Vagina (tissue), 2 donors: ENCODE results near the gene ACY1.

Experiments used
- POLR2A ChIP-seq, 2 donors: fragments of 450-650 bp; IDR thresholded peaks; one replicate each; pipeline ENCODE4 v1.6.1; 2017; ENCODE audit warnings: antibody characterized with exemption in 2 of 2, mild to moderate bottlenecking in 2 of 2, moderate library complexity in 2 of 2
- POLR2AphosphoS5 ChIP-seq, 2 donors: sonication (generic); formaldehyde crosslinking; IDR thresholded peaks; one replicate each; pipeline ENCODE4 v1.9.0; 2017; ENCODE audit warnings: antibody characterized with exemption in 2 of 2, mild to moderate bottlenecking in 2 of 2, low read depth in 1 of 2; ENCODE audit not compliant: insufficient read depth in 1 of 2
- TF ChIP-seq, protein P1 (sequence below), 3 experiments: fragments of 450-650 bp in 2 of 3; fragments of 200-600 bp in 1 of 3; sonication (generic) in 1 of 3; IDR thresholded peaks; one replicate each; pipeline ENCODE4 v1.5.1; 2017 to 2019; ENCODE audit warnings: antibody characterized with exemption in 3 of 3, mild to moderate bottlenecking in 2 of 3, moderate library complexity in 2 of 3

DNA sequence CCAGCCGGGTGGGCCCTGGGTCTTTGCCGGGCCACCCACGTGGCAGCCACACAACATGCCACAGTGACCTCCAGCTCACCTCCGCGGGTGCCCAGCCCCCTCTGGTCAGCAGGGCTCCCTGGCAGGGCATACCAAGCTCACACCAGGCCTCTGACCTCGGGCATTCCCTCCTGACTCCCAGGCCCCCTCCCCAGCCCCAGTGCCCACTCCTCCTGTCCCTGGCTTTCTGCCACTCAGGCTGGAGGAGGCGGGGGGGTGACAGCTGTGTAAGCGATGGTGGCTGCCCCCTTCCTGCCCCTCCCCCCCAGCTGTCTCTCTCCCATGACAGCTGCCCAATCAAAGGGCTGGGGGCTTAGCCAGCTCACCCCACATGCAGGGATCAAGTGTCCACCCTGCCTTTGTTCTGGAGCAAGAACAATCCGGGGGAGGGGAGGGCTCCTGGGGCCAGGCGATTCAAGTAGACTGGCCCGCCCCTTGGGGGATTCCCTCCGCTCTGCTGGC is 19.3 kb upstream of the ACY1 start:
- TF ChIP-seq, protein P1, sequence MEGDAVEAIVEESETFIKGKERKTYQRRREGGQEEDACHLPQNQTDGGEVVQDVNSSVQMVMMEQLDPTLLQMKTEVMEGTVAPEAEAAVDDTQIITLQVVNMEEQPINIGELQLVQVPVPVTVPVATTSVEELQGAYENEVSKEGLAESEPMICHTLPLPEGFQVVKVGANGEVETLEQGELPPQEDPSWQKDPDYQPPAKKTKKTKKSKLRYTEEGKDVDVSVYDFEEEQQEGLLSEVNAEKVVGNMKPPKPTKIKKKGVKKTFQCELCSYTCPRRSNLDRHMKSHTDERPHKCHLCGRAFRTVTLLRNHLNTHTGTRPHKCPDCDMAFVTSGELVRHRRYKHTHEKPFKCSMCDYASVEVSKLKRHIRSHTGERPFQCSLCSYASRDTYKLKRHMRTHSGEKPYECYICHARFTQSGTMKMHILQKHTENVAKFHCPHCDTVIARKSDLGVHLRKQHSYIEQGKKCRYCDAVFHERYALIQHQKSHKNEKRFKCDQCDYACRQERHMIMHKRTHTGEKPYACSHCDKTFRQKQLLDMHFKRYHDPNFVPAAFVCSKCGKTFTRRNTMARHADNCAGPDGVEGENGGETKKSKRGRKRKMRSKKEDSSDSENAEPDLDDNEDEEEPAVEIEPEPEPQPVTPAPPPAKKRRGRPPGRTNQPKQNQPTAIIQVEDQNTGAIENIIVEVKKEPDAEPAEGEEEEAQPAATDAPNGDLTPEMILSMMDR (IDR thresholded peaks at IDR 0.05) = no peak
- no peak for TF ChIP-seq POLR2AphosphoS5 (IDR thresholded peaks at IDR 0.05; ENCODE audit: insufficient read depth in 1 of 2, low read depth in 1 of 2)
- TF ChIP-seq POLR2A (IDR thresholded peaks at IDR 0.05) = no peak
